SK-N-MC (cell line): ENCODE results near the gene PLA2G4D.

Experiments used
- DNase-seq: peaks from one replicate; pipeline ENCODE4 v3.0.0-alpha.2; 2011; ENCODE audit warnings: low read depth, low spot score
- H3K27ac ChIP-seq: fragments of 200-600 bp; sonication (generic); 2 replicates; pipeline ENCODE4 v1.5.1; 2016; ENCODE audit warnings: mixed run types
- H3K36me3 ChIP-seq: fragments of 200-600 bp; sonication (generic); 2 replicates; pipeline ENCODE4 v1.6.1; 2017; ENCODE audit warnings: antibody characterized with exemption, low read length, mixed read lengths; ENCODE audit not compliant: insufficient read depth
- H3K4me3 ChIP-seq: fragments of 200-600 bp; sonication (generic); 2 replicates; pipeline ENCODE4 v1.5.1; 2016
- H3K9ac ChIP-seq: fragments of 200-600 bp; sonication (generic); 2 replicates; pipeline ENCODE4 v1.8.0; 2017; ENCODE audit warnings: mixed run types, mixed read lengths; ENCODE audit not compliant: insufficient read length
- H3K9me3 ChIP-seq: fragments of 200-600 bp; sonication (generic); 2 replicates; pipeline ENCODE4 v1.6.1; 2017; ENCODE audit warnings: low read depth, mild to moderate bottlenecking, antibody characterized with exemption, low read length, moderate library complexity, mixed read lengths
- EZH2 ChIP-seq: fragments of 200-600 bp; sonication (generic); IDR thresholded peaks from one replicate; pipeline ENCODE4 v1.6.1; 2017; ENCODE audit warnings: antibody characterized with exemption
- FOXP2 ChIP-seq: optimal IDR thresholded peaks from 2 replicates; pipeline ENCODE3; 2011; ENCODE audit warnings: mild to moderate bottlenecking, moderate library complexity; ENCODE audit not compliant: insufficient read depth; ENCODE audit errors: extremely low read length, control extremely low read depth
- POLR2AphosphoS5 ChIP-seq: IDR thresholded peaks from 2 replicates; pipeline ENCODE4 v1.6.1; 2012; ENCODE audit warnings: mild to moderate bottlenecking, low read depth, low read length, borderline replicate concordance

PLA2G4D gene

GRCh38 chr15:42048821-42049200 lies 45.6 kb downstream of the PLA2G4D start:
- TF ChIP-seq EZH2 (no peak), FOXP2 (no peak), POLR2AphosphoS5 (no peak)
- H3K36me3 ChIP-seq, result no peaks in the 10 kb centered on the region
- H3K27ac ChIP-seq, result no peak overlapping the region
- no peak for DNase-seq
- no peak overlapping the region for H3K9ac ChIP-seq
- no peaks in the 10 kb centered on the region for H3K9me3 ChIP-seq
- H3K4me3 ChIP-seq, result no peak overlapping the region

- Histone ChIP-seq H3K9me3 (no peaks in the 10 kb centered on the region), H3K4me3 (no peak overlapping the region), H3K36me3 (no peaks in the 10 kb centered on the region), H3K27ac (no peak overlapping the region), H3K9ac (no peak overlapping the region)
- TF ChIP-seq EZH2 (no peak), POLR2AphosphoS5 (no peak), FOXP2 (no peak)
- DNase-seq, result no peak
Observed at GRCh38 chr15:42048080-42048820, 46.1 kb downstream of the PLA2G4D start.

- no peak for DNase-seq
- no peak overlapping the region for H3K9ac ChIP-seq
- TF ChIP-seq EZH2, result no peak
- TF ChIP-seq POLR2AphosphoS5, result no peak
- TF ChIP-seq FOXP2, result no peak
Observed at GRCh38 chr15:42046597-42046996, 47.8 kb downstream of the PLA2G4D start.

DNA sequence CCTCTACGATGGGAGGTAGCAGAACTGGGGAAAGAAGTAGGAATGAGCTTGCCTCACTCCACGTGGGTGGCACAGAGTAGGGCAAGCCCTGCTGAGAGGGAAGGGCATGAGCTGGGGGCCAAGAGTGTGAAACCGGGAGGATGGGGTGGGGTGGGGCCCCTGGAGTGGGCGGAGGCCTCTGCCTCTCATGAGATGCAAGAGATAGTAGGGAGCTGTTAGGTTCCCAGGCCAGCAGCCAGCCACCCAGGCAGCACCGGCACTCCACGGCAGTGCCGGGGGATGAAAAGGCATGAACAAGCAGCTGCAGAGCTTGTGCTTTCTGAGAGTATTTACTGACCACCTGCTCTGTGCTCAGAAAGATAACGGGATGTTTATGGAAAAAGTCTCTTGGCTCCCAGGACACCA lies 49.1 kb downstream of the PLA2G4D start:
- Histone ChIP-seq H3K9me3 (no peaks in the 10 kb centered on the region), H3K9ac (no peak overlapping the region), H3K36me3 (no peaks in the 10 kb centered on the region), H3K4me3 (no peak overlapping the region), H3K27ac (no peak overlapping the region)
- DNase-seq, result no peak
- no peak for TF ChIP-seq EZH2
- TF ChIP-seq POLR2AphosphoS5, result no peak
- TF ChIP-seq FOXP2, result no peak

More at GRCh38 chr15:42046597-42046996, 47.8 kb downstream of the PLA2G4D start:
- Histone ChIP-seq H3K27ac (no peak overlapping the region), H3K9me3 (no peaks in the 10 kb centered on the region), H3K4me3 (no peak overlapping the region), H3K36me3 (no peaks in the 10 kb centered on the region)

GRCh38 chr15:42042602-42043400 lies 51.6 kb downstream of the PLA2G4D start:
- TF ChIP-seq EZH2 (no peak), POLR2AphosphoS5 (no peak), FOXP2 (no peak)
- H3K9me3 ChIP-seq, result no peaks in the 10 kb centered on the region
- no peaks in the 10 kb centered on the region for H3K36me3 ChIP-seq
- no peak overlapping the region for H3K27ac ChIP-seq
- H3K9ac ChIP-seq, result no peak overlapping the region
- no peak overlapping the region for H3K4me3 ChIP-seq
- no peak for DNase-seq

- no peak overlapping the region for H3K4me3 ChIP-seq
- H3K9me3 ChIP-seq, result no peaks in the 10 kb centered on the region
- DNase-seq, result no peak
- H3K27ac ChIP-seq, result no peak overlapping the region
- H3K9ac ChIP-seq, result no peak overlapping the region
- TF ChIP-seq FOXP2 (no peak), EZH2 (no peak), POLR2AphosphoS5 (no peak)
- H3K36me3 ChIP-seq, result no peaks in the 10 kb centered on the region
Observed at GRCh38 chr15:42038401-42038800, 56.0 kb downstream of the PLA2G4D start.

- H3K9me3 ChIP-seq, result no peaks in the 10 kb centered on the region
- TF ChIP-seq EZH2, result no peak
- no peak for TF ChIP-seq FOXP2
- TF ChIP-seq POLR2AphosphoS5, result no peak
- H3K27ac ChIP-seq, result no peak overlapping the region
- no peak overlapping the region for H3K4me3 ChIP-seq
- DNase-seq, result no peak
- no peak overlapping the region for H3K9ac ChIP-seq
- H3K36me3 ChIP-seq, result no peaks in the 10 kb centered on the region
Observed at GRCh38 chr15:42037656-42038055, 56.7 kb downstream of the PLA2G4D start.

GRCh38 chr15:42036966-42037365 lies 57.4 kb downstream of the PLA2G4D start:
- Histone ChIP-seq H3K27ac (no peak overlapping the region), H3K9ac (no peak overlapping the region), H3K4me3 (no peak overlapping the region), H3K9me3 (no peaks in the 10 kb centered on the region), H3K36me3 (no peaks in the 10 kb centered on the region)
- DNase-seq, result no peak
- TF ChIP-seq EZH2 (no peak), POLR2AphosphoS5 (no peak), FOXP2 (no peak)
